A549 (cell line): ENCODE measurements around the gene KRIT1. TPM values are rescaled to one million over a fixed set of nuclear protein-coding genes. Genes with fewer than 3 reads are reported as not detected.

ENCODE experiments used
- ATAC-seq, 2 experiments: fragments of 200-7000 bp in 1 of 2; fragments of >200 bp in 1 of 2; cut with Nextera tagmentation in 1 of 2; cut with Tn5 transposase in 1 of 2; 3 replicates each; pipeline versions ENCODE4 v1.8.0 to v1.9.1; 2018 to 2020; ENCODE audit warnings: mild to moderate bottlenecking in 1 of 2, moderate library complexity in 1 of 2
- CTCF ChIA-PET: fragments of 300-600 bp; sonication (Branson Sonifier 250); formaldehyde crosslinking; extraction: SDS; loops from one replicate; lab custom pipeline; 2021; ENCODE audit warnings: antibody characterized with exemption, inconsistent platforms; lab: Yijun Ruan, JAX
- POLR2A ChIA-PET: fragments of 350-600 bp; formaldehyde crosslinking; extraction: SDS; loops from one replicate; lab custom pipeline; 2021; ENCODE audit warnings: antibody characterized with exemption, inconsistent platforms; lab: Yijun Ruan, JAX
- DNase-seq, 2 experiments: peaks; one replicate each; pipeline versions ENCODE4 v3.0.0 to v3.0.0-alpha.2; 2011 to 2016; ENCODE audit warnings: low read depth in 1 of 2, low spot score in 1 of 2
- FAIRE-seq: peaks from 2 replicates; lab custom pipeline; 2011; peaks lifted over from hg19 to GRCh38; lab: Jason Lieb, UNC
- H3K27ac ChIP-seq, 2 experiments: fragments of >200 bp; sonication (Bioruptor Twin); formaldehyde crosslinking; 3 replicates each; pipeline ENCODE4 v1.5.1; 2016 to 2017
- H3K4me1 ChIP-seq: fragments of >200 bp; sonication (Bioruptor Twin); formaldehyde crosslinking; 3 replicates; pipeline ENCODE4 v1.6.1; 2016
- H3K4me2 ChIP-seq: fragments of >200 bp; sonication (Bioruptor Twin); formaldehyde crosslinking; 3 replicates; pipeline ENCODE4 v1.6.1; 2016
- H3K4me3 ChIP-seq: fragments of >200 bp; sonication (Bioruptor Twin); formaldehyde crosslinking; 3 replicates; pipeline ENCODE4 v1.5.1; 2016
- H3K9me3 ChIP-seq: fragments of >200 bp; sonication (Bioruptor Twin); formaldehyde crosslinking; 3 replicates; pipeline ENCODE4 v1.6.1; 2016
- BHLHE40 ChIP-seq: IDR thresholded peaks from 2 replicates; pipeline ENCODE4 v1.6.1; 2012; ENCODE audit warnings: low read depth, low read length, inconsistent platforms
- CHD4 ChIP-seq: fragments of 200-600 bp; sonication (generic); IDR thresholded peaks from 2 replicates; pipeline ENCODE4 v1.6.1; 2016; ENCODE audit warnings: antibody characterized with exemption, mild to moderate bottlenecking, borderline replicate concordance
- EHF ChIP-seq: fragments of 250-450 bp; sonication (Bioruptor Pico); IDR thresholded peaks from 2 replicates; pipeline ENCODE4 v1.5.0; 2020; ENCODE audit warnings: mild to moderate bottlenecking
- EP300 ChIP-seq, 2 experiments: fragments of >200 bp; sonication (Bioruptor Twin); formaldehyde crosslinking; IDR thresholded peaks; 2 replicates in 1 of 2; 3 replicates in 1 of 2; pipeline ENCODE4 v1.6.1; 2016 to 2017
- FOSB ChIP-seq: fragments of 250-450 bp; sonication (Bioruptor Pico); IDR thresholded peaks from 2 replicates; pipeline ENCODE4 v1.5.0; 2020; ENCODE audit warnings: mild to moderate bottlenecking, moderate library complexity
- FOXS1 ChIP-seq: fragments of 250-450 bp; sonication (Bioruptor Pico); IDR thresholded peaks from 2 replicates; pipeline ENCODE4 v1.5.0; 2020; ENCODE audit warnings: mild to moderate bottlenecking, moderate library complexity
- GATA3 ChIP-seq: IDR thresholded peaks from 2 replicates; pipeline ENCODE4 v1.6.1; 2012; ENCODE audit warnings: borderline replicate concordance
- HDAC2 ChIP-seq: fragments of 200-600 bp; sonication (generic); IDR thresholded peaks from 2 replicates; pipeline ENCODE4 v1.6.1; 2016
- HOXB5 ChIP-seq: fragments of 250-450 bp; sonication (Bioruptor Pico); IDR thresholded peaks from 2 replicates; pipeline ENCODE4 v1.5.0; 2020; ENCODE audit warnings: mild to moderate bottlenecking, moderate library complexity
- KDM1A ChIP-seq: fragments of 200-600 bp; sonication (generic); IDR thresholded peaks from 2 replicates; pipeline ENCODE4 v1.6.1; 2016; ENCODE audit warnings: low read depth, mild to moderate bottlenecking
- KDM5A ChIP-seq: fragments of 200-600 bp; sonication (generic); IDR thresholded peaks from 2 replicates; pipeline ENCODE4 v1.6.1; 2016; ENCODE audit warnings: antibody characterized with exemption, mild to moderate bottlenecking
- MAFK ChIP-seq: fragments of 450-650 bp; IDR thresholded peaks from 2 replicates; pipeline ENCODE4 v1.6.1; 2014; ENCODE audit not compliant: partially characterized antibody
- RFX5 ChIP-seq: fragments of 450-650 bp; IDR thresholded peaks from 2 replicates; pipeline ENCODE4 v1.7.1; 2014; ENCODE audit warnings: antibody characterized with exemption, mild to moderate bottlenecking, moderate library complexity
- SREBF2 ChIP-seq: fragments of 450-650 bp; IDR thresholded peaks from 2 replicates; pipeline ENCODE4 v1.6.1; 2014; ENCODE audit warnings: mild to moderate bottlenecking, moderate library complexity
- TP53 ChIP-seq: fragments of 250-450 bp; sonication (Bioruptor Pico); IDR thresholded peaks from 2 replicates; pipeline ENCODE4 v1.5.0; 2021; ENCODE audit warnings: mild to moderate bottlenecking, moderate library complexity
- ZC3H11A ChIP-seq: fragments of 450-650 bp; IDR thresholded peaks from 2 replicates; pipeline ENCODE4 v1.6.1; 2014; ENCODE audit warnings: antibody characterized with exemption, mild to moderate bottlenecking
- WGBS: methylation state at CpG from one replicate; pipeline ENCODE4 v1.1.6; 2017; ENCODE audit errors: missing lambda C conversion rate; 5-methylcytosine and 5-hydroxymethylcytosine counted together
- polyA plus RNA-seq, 4 experiments: library from polyadenylated mRNA; depleted of rRNA in 3 of 4; stranded (reverse); fragments of >200 nt; fragmentation: RNase III in 1 of 4; extraction: RNeasy Plus Mini Kit Qiagen cat#74134 plus additional on column Dnase treatment in 1 of 4; gene quantifications; 2 replicates in 3 of 4; 3 replicates in 1 of 4; pipeline ENCODE4 v1.2.3, GENCODE V29; 2011 to 2017
- TF ChIP-seq, protein P1 (sequence below): fragments of 200-600 bp; sonication (generic); IDR thresholded peaks from 2 replicates; pipeline ENCODE4 v1.6.1; 2016; ENCODE audit warnings: antibody characterized with exemption, mild to moderate bottlenecking, moderate library complexity
- TF ChIP-seq, protein P2 (sequence below): IDR thresholded peaks from 2 replicates; pipeline ENCODE4 v1.6.1; 2012
- TF ChIP-seq, protein P3 (sequence below): fragments of 250-450 bp; sonication (Bioruptor Pico); IDR thresholded peaks from 2 replicates; pipeline ENCODE4 v1.5.0; 2020; ENCODE audit warnings: low read depth, mild to moderate bottlenecking, moderate library complexity
- TF ChIP-seq, protein P4 (sequence below): fragments of >200 bp; sonication (Bioruptor Twin); formaldehyde crosslinking; IDR thresholded peaks from 2 replicates; pipeline ENCODE4 v1.6.1; 2016
- TF ChIP-seq, protein P5 (sequence below): IDR thresholded peaks from 2 replicates; pipeline ENCODE4 v1.6.1; 2012; ENCODE audit warnings: low read depth, borderline replicate concordance

The KRIT1 gene
- polyA plus RNA-seq, 2 of the 4 experiments (the other 2 are of a cell fraction) = 30.8 to 60.6 TPM

DNA sequence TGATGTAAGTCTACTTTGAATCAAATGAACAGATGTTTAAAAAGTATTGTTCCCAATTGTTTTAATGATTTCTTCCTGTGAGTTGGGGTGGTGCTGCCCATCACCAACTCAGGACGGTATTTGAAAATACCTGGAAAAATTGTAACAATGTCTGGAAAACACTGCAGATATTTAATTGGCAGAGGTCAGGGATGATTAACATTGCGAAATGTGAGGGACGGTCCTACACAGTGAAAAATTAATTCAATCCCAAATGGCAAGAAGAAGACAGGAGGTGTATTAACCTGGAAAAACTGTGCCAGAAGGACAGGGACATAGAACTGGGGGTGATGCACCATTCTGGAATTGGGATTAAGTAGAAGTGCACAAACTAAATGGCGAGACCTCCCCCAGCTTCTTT, 29.6 kb upstream of the KRIT1 start:
- POLR2A ChIA-PET = no interaction called here
- ATAC-seq (no peak), DNase-seq (no peak), FAIRE-seq (no peak)
- no peaks in the 10 kb centered on the region for H3K4me1 ChIP-seq
- 91% methylated on average over 4 of the region's 4 CpGs for WGBS
- H3K9me3 ChIP-seq = no peaks in the 10 kb centered on the region
- no peak overlapping the region for H3K4me2 ChIP-seq
- no peak overlapping the region for H3K4me3 ChIP-seq
- CTCF ChIA-PET = no interaction called here
- TF ChIP-seq, protein P1, sequence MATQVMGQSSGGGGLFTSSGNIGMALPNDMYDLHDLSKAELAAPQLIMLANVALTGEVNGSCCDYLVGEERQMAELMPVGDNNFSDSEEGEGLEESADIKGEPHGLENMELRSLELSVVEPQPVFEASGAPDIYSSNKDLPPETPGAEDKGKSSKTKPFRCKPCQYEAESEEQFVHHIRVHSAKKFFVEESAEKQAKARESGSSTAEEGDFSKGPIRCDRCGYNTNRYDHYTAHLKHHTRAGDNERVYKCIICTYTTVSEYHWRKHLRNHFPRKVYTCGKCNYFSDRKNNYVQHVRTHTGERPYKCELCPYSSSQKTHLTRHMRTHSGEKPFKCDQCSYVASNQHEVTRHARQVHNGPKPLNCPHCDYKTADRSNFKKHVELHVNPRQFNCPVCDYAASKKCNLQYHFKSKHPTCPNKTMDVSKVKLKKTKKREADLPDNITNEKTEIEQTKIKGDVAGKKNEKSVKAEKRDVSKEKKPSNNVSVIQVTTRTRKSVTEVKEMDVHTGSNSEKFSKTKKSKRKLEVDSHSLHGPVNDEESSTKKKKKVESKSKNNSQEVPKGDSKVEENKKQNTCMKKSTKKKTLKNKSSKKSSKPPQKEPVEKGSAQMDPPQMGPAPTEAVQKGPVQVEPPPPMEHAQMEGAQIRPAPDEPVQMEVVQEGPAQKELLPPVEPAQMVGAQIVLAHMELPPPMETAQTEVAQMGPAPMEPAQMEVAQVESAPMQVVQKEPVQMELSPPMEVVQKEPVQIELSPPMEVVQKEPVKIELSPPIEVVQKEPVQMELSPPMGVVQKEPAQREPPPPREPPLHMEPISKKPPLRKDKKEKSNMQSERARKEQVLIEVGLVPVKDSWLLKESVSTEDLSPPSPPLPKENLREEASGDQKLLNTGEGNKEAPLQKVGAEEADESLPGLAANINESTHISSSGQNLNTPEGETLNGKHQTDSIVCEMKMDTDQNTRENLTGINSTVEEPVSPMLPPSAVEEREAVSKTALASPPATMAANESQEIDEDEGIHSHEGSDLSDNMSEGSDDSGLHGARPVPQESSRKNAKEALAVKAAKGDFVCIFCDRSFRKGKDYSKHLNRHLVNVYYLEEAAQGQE = no peak
- no peak for TF ChIP-seq EP300 (IDR thresholded peaks at IDR 0.05)
- TF ChIP-seq, protein P2, sequence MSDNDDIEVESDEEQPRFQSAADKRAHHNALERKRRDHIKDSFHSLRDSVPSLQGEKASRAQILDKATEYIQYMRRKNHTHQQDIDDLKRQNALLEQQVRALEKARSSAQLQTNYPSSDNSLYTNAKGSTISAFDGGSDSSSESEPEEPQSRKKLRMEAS = no peak
- TF ChIP-seq, protein P3, sequence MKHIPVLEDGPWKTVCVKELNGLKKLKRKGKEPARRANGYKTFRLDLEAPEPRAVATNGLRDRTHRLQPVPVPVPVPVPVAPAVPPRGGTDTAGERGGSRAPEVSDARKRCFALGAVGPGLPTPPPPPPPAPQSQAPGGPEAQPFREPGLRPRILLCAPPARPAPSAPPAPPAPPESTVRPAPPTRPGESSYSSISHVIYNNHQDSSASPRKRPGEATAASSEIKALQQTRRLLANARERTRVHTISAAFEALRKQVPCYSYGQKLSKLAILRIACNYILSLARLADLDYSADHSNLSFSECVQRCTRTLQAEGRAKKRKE (CRISPR knock-in tag) = no peak
- TF ChIP-seq KDM1A = no peak
- no peak for TF ChIP-seq FOSB (CRISPR knock-in tag)
- TF ChIP-seq, protein P4, sequence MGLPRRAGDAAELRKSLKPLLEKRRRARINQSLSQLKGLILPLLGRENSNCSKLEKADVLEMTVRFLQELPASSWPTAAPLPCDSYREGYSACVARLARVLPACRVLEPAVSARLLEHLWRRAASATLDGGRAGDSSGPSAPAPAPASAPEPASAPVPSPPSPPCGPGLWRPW = no peak
- TF ChIP-seq CHD4 = no peak
- no peak for TF ChIP-seq HOXB5 (CRISPR knock-in tag)
- no peak for TF ChIP-seq GATA3
- no peak for TF ChIP-seq TP53
- TF ChIP-seq, protein P5, sequence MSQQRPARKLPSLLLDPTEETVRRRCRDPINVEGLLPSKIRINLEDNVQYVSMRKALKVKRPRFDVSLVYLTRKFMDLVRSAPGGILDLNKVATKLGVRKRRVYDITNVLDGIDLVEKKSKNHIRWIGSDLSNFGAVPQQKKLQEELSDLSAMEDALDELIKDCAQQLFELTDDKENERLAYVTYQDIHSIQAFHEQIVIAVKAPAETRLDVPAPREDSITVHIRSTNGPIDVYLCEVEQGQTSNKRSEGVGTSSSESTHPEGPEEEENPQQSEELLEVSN = no peak
- no peak for TF ChIP-seq EHF (CRISPR knock-in tag)
- TF ChIP-seq MAFK = no peak
- TF ChIP-seq HDAC2 = no peak
- TF ChIP-seq RFX5 = no peak
- no peak for TF ChIP-seq FOXS1 (CRISPR knock-in tag)
- no peak overlapping the region for H3K27ac ChIP-seq

DNA sequence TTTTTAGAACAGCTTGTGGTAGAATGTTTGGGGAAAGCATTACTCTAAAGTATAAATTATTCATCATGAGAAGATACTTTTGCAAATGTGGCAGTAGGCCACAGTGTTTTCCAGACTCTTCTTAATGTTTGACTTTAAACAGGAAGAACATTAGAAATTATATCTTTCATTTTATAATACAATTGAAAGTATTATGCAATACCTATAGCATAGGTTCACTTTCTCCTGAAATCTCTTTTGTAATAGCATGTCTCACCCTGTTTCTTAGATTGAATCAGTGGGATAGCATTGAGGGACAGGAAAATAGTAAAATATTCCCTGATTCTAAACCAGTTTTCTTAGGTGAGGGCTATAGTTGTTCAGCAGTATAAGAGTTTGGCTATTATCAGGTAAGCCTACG, 23.2 kb upstream of the KRIT1 start:
- DNase-seq = no peak
- ChIA-PET CTCF (no interaction called here), POLR2A (no interaction called here)
- WGBS = 83% methylated on average over 1 of the region's 1 CpG
- Histone ChIP-seq H3K4me2 (no peak overlapping the region), H3K4me1 (no peaks in the 10 kb centered on the region), H3K9me3 (0 out of 3 replicates have a peak, but pooled peaks cover under 1% of the 10 kb centered on the region), H3K27ac (no peak overlapping the region), H3K4me3 (no peak overlapping the region)
- FAIRE-seq = no peak
- TF ChIP-seq SREBF2 (no peak), BHLHE40 (no peak), ZC3H11A (no peak), KDM5A (no peak)
- ATAC-seq = no peak
